Keratinocyte (primary cell): ENCODE measurements around the gene SDK2.

Experiments used
- CTCF ChIP-seq, 3 experiments: IDR thresholded peaks in 1 of 3; conservative IDR thresholded peaks in 1 of 3; optimal IDR thresholded peaks in 1 of 3; 2 replicates in 2 of 3; 3 replicates in 1 of 3; pipeline versions ENCODE3 to v1.5.1; 2011; ENCODE audit warnings: low read length in 3 of 3, mild to moderate bottlenecking in 3 of 3, moderate library complexity in 2 of 3, control low read depth in 1 of 3, inconsistent platforms in 1 of 3; ENCODE audit not compliant: insufficient read depth in 2 of 3; ENCODE audit errors: extremely low read depth in 1 of 3
- EZH2 ChIP-seq: IDR thresholded peaks from one replicate; pipeline ENCODE4 v1.6.1; 2012; ENCODE audit warnings: inconsistent platforms, mild to moderate bottlenecking, low read length, moderate library complexity

GRCh38 chr17:73471924-73472323, 172.3 kb downstream of the SDK2 start:
- TF ChIP-seq CTCF (optimal IDR thresholded peaks at IDR 0.05 in 1 of 3, IDR thresholded peaks at IDR 0.05 in 1 of 3, conservative IDR thresholded peaks at IDR 0.05 in 1 of 3; ENCODE audit: extremely low read depth in 1 of 3, insufficient read depth in 2 of 3, low read length in 3 of 3) (no peak), EZH2 (no peak)
